GM18507 (cell line): ENCODE measurements around the gene OR5AU1.
"Not testable (repeated sequence)": the region's sequence is repeated elsewhere in the genome, so short reads cannot be mapped to it uniquely, and the experiment has no call there.

Experiments
- DNase-seq: peaks from one replicate; pipeline ENCODE4 v3.0.0; 2011; ENCODE audit warnings: low read depth; ENCODE audit not compliant: insufficient read length; ENCODE audit errors: extremely low spot score
- FAIRE-seq: peaks from 2 replicates; lab custom pipeline; 2011; peaks lifted over from hg19 to GRCh38; lab: Jason Lieb, UNC

OR5AU1 gene

DNA sequence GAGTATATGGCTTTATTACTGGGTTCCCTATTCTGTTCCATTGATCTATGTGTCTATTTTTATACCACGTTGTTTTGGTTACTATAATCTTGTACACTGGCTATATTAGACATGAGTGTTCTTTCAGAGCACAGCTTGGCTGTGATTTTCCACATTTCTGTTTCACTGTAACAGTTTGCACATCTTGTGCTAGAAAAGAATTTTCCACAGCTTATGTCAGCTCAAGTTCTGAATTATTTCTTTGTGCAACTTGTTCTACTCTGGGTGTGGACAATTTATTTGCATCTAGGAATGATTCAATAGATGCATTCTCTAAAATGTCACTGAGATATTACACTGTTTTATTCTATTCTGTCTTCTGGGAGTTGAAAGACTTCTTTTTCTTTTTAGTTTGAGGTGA lies 28.4 kb upstream of the OR5AU1 start:
- DNase-seq (no peak), FAIRE-seq (no peak)

DNA sequence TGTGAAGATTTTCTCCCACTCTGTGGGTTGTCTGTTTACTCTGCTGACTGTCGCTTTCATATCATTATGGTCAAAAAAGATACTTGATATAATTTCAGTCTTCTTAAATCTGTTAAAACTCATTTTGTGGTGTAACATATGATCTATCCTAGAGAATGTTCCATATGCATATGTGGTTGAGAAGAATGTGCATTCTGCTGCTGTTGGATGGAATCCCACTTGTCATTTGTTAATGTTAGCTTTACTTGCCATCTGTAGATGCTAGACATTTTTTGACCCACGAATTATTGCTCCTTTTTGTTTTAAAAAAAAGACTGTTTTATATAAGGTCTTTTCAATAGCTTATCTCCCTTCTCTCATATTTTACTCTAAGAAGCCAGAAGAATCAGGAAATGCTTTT lies 26.3 kb upstream of the OR5AU1 start:
- no peak for FAIRE-seq
- DNase-seq, result no peak

DNA sequence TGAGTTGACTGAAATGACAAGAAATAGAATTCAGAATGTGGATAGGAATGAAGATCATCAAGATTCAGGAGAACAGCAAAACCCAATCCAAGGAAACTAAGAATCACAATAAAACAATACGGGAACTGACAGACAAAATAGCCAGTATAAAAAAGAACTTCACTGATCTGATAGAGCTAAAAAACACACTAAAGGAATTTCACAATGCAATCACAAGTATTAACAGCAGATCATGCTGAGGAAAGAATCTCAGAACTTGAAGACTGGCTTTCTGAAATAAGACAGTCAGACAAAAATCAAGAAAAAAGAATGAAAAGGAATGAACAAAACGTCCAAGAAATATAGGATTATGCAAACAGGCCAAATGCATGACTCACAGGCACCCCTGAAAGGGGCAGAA lies 15.3 kb upstream of the OR5AU1 start:
- FAIRE-seq (no peak), DNase-seq (no peak)

DNA sequence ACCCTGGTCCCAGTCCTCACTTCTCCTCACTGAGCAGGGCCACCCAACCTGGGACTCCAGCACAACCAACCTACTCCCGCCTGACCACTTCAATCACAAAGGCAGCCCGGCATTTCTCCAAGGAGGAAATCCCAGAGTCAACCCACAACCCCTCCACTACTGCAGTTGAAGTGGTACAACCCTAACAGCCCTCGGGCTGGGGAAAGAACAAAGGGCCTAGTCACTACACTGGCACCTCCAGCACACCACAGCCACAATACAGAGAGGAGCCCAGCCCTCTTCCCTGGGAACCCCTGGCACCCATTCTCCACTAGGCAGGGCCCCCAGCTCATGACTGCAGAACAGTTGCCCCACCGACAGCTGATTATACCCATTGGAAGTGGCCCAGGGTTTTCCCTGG lies 13.7 kb upstream of the OR5AU1 start:
- DNase-seq, result no peak
- no peak for FAIRE-seq

DNA sequence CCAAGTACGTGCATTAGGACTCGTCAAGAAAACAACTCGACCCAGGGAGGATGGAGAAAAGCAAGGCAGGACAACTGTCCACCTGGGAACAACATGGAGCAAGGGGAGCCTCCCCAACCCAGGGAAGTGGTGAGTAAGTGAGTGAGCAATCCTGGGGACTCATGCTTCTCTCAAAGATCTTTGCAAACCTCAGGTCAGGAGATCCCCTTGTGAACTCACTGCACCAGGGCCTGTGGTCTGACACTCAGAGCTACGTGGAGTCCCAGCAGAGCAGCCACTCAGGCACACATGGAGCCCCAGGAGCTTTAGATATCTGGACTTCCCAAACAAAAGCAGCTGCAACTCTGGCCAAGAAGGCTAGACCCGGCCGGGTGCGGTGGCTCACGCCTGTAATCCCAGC lies 12.2 kb upstream of the OR5AU1 start:
- no peak for FAIRE-seq
- DNase-seq, result no peak

DNA sequence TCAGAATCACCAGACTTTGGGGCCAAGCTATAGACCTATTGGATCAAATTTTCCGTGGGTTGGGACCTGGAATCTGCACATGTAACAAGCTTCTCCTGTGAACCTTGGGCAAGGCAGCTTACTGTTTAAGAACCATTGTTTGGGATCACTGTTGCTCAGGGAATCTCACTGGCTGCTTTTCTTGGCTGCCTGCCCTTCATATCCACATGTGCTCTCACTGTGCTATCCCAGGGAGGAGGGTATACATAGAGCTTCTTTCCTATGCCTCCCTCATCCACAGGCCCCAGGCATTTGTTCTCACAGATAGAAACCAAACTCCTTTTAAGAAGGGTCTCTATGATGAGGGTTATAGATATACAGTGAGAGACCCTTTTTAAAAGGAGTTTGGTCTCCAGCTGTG lies 9.8 kb upstream of the OR5AU1 start:
- not testable (repeated sequence) for FAIRE-seq, DNase-seq

DNA sequence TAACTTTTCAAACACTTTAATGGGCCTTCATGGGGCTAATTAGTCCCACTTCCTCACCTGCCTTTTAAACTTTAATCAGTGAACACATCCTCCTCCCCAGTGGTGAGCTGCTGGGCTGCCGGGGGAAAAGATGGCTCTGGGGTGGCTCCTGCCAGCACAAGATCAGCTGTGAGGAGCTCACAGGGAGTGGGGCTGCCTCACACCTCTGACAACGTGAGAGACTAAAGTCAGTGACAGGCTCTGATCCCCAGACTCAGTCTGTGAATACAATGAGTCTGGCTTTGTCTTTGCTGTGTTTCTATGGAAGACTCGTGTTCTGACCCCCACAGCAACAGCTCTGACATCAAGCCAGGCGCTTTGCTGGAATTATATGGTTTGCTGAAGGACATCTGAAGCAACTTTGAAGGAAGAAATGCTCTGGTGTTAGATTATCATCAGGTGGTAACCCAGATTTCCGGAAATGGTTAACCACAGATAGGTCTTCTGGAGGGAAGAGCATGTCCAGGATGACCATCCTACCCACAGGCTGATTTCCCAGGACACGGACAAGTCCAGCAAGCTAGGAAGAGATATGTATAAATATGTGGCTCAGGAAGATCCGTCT lies 9.2 kb upstream of the OR5AU1 start:
- not testable (repeated sequence) for DNase-seq, FAIRE-seq

DNA sequence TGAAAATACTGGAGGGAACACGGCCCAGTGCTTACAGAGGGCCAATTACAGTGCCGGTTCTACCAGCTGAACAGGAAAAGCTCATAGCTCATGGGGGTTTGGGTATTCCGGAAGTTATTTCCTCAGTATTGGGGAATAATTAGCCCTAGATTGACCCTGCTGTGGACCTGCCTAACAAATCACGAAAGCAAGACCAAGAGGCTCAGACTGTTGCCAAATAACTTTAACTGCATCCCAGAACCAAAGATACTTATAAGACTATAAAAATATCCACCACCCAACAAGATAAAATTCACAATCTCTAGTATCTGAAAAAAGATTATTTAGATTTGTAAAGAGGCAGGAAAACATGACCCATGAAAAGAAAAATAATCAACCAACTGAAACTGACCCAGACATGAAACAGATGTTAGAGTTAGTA lies 8.0 kb upstream of the OR5AU1 start:
- DNase-seq (no peak), FAIRE-seq (no peak)

DNA sequence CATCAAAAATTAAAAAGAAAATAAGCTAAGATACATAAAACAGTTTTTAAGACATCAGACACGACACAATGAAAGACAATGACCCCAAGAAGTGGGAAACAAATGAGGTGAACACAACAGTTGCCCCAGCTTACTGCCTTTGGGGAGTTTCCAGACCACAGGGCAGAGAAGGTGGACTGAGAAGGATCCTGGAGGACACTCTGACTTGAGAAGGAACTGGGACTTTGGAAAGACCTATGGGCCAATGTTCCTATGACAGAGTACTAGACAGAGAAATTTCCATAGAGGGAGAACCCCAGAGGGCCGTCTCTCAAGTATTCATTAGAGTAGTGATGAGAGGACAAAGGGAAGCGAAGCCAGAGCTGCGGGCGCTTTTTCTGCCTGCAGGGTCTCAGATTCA lies 6.2 kb upstream of the OR5AU1 start:
- FAIRE-seq (no peak), DNase-seq (no peak)

DNA sequence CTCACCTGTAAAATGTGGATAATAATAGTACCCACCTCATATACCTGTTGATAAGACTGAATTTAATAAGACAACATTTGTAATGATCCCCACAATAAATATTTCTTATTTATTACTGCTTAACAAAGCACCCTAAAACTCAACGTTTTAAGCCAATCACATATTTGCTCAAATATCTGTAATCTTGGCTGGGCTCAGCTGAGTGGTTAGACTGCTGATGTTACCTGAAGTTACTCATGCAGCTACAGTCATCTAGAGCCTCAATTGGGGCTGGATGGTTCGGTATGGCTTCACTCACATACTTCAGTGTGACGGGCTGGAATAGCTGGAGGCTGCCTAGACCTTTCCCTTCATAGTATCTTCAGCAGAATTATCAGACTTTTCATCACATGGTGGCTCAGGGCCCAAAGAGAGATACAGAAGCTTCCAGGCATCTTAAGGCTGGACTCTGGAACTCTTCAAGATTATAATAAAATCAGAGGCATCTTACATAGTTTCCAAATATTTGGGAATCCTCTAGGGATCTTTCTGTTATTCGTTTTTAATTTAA lies 4.3 kb upstream of the OR5AU1 start:
- FAIRE-seq, result no peak

DNA sequence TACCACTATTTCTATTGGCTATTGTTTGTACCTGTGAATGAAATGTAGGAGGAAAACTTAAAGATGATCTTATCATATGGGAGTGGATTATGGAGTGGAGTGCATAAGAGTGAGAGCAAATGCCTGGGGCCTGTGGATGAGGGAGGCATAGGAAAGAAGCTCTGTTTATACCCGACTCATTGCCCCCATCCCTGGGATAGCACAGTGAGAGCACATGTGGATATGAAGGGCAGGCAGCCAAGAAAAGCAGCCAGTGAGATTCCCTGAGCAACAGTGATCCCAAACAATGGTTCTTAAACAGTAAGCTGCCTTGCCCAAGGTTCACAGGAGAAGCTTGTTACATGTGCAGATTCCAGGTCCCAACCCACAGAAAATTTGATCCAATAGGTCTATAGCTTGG lies 2.3 kb upstream of the OR5AU1 start:
- FAIRE-seq, DNase-seq: not testable (repeated sequence)

More for the DNA sequence above, 4.3 kb upstream of the OR5AU1 start:
- DNase-seq, result no peak

DNA sequence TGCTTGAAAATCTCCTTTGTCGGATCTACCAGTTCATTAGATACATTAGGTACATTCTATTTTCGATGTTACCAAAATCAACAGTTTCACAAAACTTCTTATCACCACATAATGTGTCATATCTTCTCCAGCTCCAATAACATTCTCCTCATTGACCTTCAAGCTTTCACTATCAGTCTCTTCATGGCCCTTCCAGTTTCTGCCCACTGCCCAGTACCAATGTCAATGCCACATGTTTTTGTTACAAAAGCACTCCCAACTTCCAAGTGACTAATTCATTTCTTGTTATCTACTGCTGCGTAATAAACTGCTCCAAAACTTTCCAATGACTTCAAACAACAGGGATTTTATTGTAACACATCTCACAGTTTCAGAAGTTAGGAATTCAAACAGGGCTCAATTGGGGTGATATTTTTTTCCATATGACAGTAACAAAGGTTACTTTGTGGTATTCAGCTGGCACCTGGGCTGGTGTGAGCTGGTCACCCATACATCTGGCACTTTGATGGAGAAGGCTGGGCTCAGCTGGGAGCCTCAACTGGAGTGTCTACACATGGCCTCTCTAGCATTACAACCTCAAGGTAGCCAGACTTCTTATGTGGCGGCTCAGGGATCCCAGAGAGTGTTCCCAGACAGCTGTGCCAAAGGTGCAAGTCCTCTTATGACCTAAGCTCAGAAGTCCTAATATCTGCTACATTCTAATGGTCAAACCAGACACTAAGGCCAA lies 6.1 kb downstream of the OR5AU1 start:
- DNase-seq (no peak), FAIRE-seq (no peak)

DNA sequence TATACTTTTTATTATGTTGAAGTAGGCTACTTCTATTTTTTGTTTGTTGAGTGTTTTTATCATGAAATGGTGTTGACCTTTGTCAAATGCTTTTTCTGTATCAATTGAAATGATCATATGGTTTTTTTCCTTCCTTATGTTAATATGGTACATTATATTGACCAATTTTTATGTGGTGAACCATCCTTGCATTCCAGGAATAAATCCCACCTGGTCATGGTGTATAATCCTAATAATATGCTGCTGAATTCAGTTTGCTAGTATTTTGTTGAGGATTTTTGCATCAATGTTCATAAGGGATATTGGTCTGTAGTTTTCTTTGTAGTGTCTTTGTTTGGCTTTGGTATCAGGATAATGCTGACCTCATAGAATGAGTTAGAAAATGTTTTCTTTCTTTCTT lies 10.4 kb downstream of the OR5AU1 start:
- DNase-seq (no peak), FAIRE-seq (no peak)

DNA sequence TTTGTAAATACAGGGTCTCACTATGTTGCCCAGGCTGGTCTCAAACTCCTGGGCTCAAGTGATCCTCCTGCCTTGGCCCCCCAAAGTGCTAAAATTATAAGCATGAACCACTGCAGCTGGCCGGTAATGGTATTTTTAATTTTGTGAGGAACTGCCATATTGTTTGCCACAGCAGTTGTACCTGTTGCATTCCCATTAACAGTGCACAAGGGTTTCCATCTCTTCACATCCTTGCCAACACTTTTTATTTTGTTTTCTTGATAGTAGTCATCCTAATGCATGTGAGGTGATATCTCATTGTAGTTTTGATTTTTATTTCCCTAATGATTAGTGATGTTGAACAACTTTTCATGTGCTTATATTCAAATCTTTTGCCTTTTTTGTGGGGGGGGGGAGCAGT lies 13.5 kb downstream of the OR5AU1 start:
- FAIRE-seq (no peak), DNase-seq (no peak)

DNA sequence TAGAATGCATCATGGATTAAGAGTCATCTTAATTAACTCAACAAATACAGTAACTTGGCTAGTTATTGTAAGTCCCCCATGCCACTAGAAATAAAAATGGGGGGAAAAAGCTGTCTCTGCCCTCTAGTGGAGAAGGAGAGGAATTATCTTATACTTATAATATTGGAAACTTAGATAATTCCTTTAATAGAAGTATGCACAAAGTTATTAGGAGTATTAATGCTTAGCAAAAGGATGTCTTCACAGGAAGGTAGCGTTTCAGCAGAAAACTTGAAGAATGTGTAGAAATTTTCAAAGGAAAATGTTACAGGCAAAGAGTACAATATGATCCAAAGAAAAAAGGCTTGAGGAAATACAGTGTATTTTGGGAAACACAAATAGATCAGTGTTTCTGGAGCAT lies 19.8 kb downstream of the OR5AU1 start:
- DNase-seq, result peak; percentile 17
- peak; percentile 21 for FAIRE-seq

DNA sequence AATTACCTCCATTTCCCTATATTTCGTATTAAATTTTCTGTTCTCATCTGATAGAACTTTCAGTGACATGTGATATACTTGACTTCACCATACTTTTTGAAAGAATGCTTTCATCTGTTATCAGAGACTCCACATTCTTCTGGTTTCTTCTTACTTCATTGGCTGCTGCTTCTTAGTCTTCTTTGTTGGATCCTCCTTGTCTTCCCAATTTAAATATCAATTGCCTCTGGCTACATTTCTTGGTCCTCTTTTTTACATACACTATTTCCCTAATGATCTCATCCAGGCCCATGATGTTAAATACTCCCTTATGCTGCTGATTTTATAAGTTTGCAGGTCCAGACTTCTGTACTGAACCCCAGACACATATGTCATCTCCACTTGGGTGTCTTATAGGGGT lies 22.0 kb downstream of the OR5AU1 start:
- DNase-seq, result no peak
- FAIRE-seq, result no peak

DNA sequence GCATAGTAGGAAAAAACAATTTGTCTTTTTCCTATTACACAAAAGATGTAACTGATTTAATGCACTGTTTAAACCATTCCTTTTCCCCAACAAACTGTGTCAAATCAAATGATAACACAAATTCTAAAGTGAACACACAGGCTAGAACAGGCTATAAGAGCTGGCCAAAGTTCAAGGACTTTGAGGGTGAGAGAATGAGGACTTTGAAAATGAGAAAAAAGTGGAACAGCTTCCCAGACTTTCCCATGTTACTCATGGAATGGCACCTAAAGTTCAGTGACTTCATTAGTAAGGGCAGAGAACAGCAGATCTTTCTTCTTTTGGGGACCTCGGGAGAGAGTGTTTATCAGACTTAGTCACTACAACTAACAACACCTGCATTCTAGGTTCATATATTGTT lies 32.4 kb downstream of the OR5AU1 start:
- FAIRE-seq (no peak), DNase-seq (no peak)

DNA sequence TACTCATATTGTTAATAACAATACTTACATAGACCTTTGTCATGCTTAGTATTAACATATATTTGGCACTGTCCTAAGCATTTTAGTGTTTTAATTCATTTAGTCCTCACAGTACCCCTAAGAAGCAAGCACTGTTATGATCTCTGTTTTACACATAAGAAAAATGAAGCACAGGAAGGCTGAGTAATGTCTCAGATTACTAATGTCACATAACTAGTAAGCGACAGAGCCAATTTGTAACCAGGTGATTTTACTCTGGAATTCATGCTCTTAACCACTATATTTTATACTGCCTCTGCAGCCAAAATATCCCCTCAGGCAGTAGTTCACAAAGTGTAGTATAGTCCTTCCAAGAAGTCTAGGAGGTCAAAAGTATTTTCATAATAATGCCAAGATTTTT lies 34.7 kb downstream of the OR5AU1 start:
- DNase-seq, result no peak
- FAIRE-seq, result no peak

DNA sequence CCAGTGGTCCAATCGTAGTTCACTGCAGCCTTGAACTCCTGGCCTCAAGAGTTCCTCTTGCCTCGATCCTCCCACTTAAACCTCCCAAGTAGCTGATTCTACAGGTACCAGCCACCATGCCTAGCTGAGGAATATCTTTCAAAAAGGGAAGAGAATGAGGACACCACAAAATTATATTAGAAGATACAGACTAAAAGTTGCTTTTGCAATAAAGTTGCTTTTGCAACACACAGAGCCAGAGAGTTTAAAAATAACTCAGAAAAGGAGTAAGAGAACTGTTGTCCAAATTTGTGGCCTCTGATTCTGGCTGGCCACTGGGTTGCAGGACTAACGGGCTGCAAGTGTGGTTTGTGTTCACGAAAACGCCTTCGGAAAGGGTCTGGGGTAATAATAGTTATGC lies 35.2 kb downstream of the OR5AU1 start:
- no peak for DNase-seq
- no peak for FAIRE-seq

DNA sequence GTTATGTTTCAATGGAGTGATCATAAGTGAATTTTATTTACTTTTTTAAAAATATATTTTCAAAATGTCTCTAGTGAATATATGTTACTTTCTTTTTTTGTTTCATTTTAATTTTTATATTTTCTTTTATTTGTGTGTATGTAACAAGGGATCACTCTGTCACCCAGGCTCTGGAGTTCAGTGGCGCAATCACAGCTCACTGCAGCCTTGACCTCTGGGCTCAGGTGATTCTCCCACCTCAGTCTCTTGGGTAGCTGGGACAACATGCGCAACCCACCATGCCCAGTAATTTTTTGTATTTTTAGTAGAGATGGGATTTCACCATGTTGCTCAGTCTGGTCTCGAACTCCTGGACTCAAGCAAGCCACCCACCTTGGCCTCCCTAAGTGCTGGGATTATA lies 36.9 kb downstream of the OR5AU1 start:
- DNase-seq, result no peak
- no peak for FAIRE-seq

DNA sequence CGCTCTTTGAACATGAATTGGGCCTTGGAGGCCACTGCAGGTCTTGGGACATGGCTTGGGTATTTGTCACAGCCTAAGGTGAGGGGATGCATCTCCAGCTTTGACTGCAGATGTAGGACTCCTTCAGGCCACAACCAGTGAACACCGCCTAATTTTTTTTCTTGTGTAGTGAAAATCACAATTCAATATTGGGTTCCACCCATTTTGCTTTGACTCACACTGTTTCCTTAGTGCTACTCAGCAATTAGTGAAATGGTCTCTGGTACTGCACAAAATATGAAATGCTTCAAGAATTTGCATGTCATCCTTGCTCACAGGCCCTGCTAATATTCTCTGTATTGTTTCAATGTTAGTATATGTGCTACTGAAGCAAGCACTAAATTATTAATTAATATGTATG lies 42.5 kb downstream of the OR5AU1 start:
- FAIRE-seq (no peak), DNase-seq (no peak)
